Measurements from ENCODE around the gene ANO1. TPM values are rescaled to one million over a fixed set of nuclear protein-coding genes. Genes with fewer than 3 reads are reported as not detected.

ANO1 gene
- total RNA-seq, 4 donors from 2014 or later: 5.1 to 17.5 (median 14.5) TPM

GRCh38 chr11:70050243-70050642, 27.9 kb upstream of the ANO1 start:
- intact Hi-C loops (cut with DNase I): no loop called here
- Histone ChIP-seq H3K27me3 (peaks cover 0 to 50% (median 0%) of the 10 kb centered on the region in 4 donors), H3K4me3 (no peak overlapping the region), H3K27ac (no peak overlapping the region), H3K36me3 (no peaks in the 10 kb centered on the region), H3K9me3 (no peaks in the 10 kb centered on the region), H3K4me1 (peaks cover 0 to 11% (median 4%) of the 10 kb centered on the region in 3 donors)
- WGBS, 2 donors: 76 to 79% methylated on average over 6 to 7 of the region's 7 CpGs
- TF ChIP-seq POLR2A (IDR thresholded peaks at IDR 0.05): no peak
- TF ChIP-seq CTCF (IDR thresholded peaks at IDR 0.05): no peak
- no peak for DNase-seq

- no peak for TF ChIP-seq CTCF (IDR thresholded peaks at IDR 0.05)
- TF ChIP-seq POLR2A (IDR thresholded peaks at IDR 0.05): no peak
- Histone ChIP-seq H3K36me3 (no peaks in the 10 kb centered on the region), H3K27me3 (peaks cover 0 to 30% (median 0%) of the 10 kb centered on the region in 4 donors), H3K4me1 (peaks cover 0 to 4% (median 2%) of the 10 kb centered on the region in 3 donors), H3K4me3 (no peak overlapping the region), H3K9me3 (peaks cover 0 to 3% (median 0%) of the 10 kb centered on the region in 3 donors), H3K27ac (no peak overlapping the region)
- intact Hi-C loops (cut with DNase I): no loop called here
- 69 to 81% methylated on average over 2 to 3 of the region's 3 CpGs for WGBS, 2 donors
- no peak for DNase-seq
Measured at GRCh38 chr11:70054004-70054403, 24.1 kb upstream of the ANO1 start.

- intact Hi-C loops (cut with DNase I): no loop called here
Measured at GRCh38 chr11:70055444-70055843, 22.7 kb upstream of the ANO1 start.

GRCh38 chr11:70057080-70057479, 21.0 kb upstream of the ANO1 start:
- Histone ChIP-seq H3K4me1 (no peaks in the 10 kb centered on the region), H3K4me3 (no peak overlapping the region), H3K36me3 (no peaks in the 10 kb centered on the region), H3K27ac (no peak overlapping the region), H3K27me3 (peaks cover 0 to 7% (median 0%) of the 10 kb centered on the region in 4 donors), H3K9me3 (peaks cover 0 to 3% (median 0%) of the 10 kb centered on the region in 3 donors)
- 71 to 74% methylated on average over 3 of the region's 3 CpGs for WGBS, 2 donors
- intact Hi-C loops (cut with DNase I): no loop called here
- TF ChIP-seq CTCF (IDR thresholded peaks at IDR 0.05) (no peak), POLR2A (IDR thresholded peaks at IDR 0.05) (no peak)
- DNase-seq: no peak

More at GRCh38 chr11:70055444-70055843, 22.7 kb upstream of the ANO1 start:
- H3K27ac ChIP-seq: no peak overlapping the region
- no peak for DNase-seq
- H3K27me3 ChIP-seq: peaks cover 0 to 16% (median 0%) of the 10 kb centered on the region in 4 donors
- no peak overlapping the region for H3K4me3 ChIP-seq
- H3K4me1 ChIP-seq: no peaks in the 10 kb centered on the region
- peaks cover 0 to 3% (median 0%) of the 10 kb centered on the region in 3 donors for H3K9me3 ChIP-seq
- no peak for TF ChIP-seq POLR2A (IDR thresholded peaks at IDR 0.05)
- no peak for TF ChIP-seq CTCF (IDR thresholded peaks at IDR 0.05)
- H3K36me3 ChIP-seq: no peaks in the 10 kb centered on the region
- WGBS, 2 donors: 65 to 67% methylated on average over 3 of the region's 3 CpGs

GRCh38 chr11:70059971-70060370, 18.1 kb upstream of the ANO1 start:
- Histone ChIP-seq H3K27me3 (peaks cover 0 to 10% (median 0%) of the 10 kb centered on the region in 4 donors), H3K27ac (no peak overlapping the region), H3K9me3 (peaks cover 0 to 3% (median 0%) of the 10 kb centered on the region in 3 donors), H3K4me1 (peaks cover 4 to 23% (median 13%) of the 10 kb centered on the region in 3 donors), H3K36me3 (no peaks in the 10 kb centered on the region), H3K4me3 (no peak overlapping the region)
- intact Hi-C loops (cut with DNase I): no loop called here
- WGBS, 2 donors: 66 to 67% methylated on average over 4 to 5 of the region's 5 CpGs
- DNase-seq: no peak
- TF ChIP-seq POLR2A (IDR thresholded peaks at IDR 0.05) (no peak), CTCF (IDR thresholded peaks at IDR 0.05) (no peak)
